Bronchial epithelial cell (primary cell): ENCODE results near the gene GBP6. TPM values are rescaled to one million over a fixed set of nuclear protein-coding genes. Genes with fewer than 3 reads are reported as not detected.
"Not testable (repeated sequence)": the region's sequence is repeated elsewhere in the genome, so short reads cannot be mapped to it uniquely, and the experiment has no call there.

Experiments used
- DNase-seq: peaks from one replicate; pipeline ENCODE4 v3.0.0-alpha.2; 2010; ENCODE audit warnings: low read depth
- FAIRE-seq: peaks from 2 replicates; lab custom pipeline; 2011; peaks lifted over from hg19 to GRCh38; lab: Jason Lieb, UNC
- H3K27me3 ChIP-seq: 2 replicates; pipeline ENCODE4 v1.5.1; 2011; ENCODE audit warnings: low read length; ENCODE audit not compliant: control insufficient read depth, insufficient read depth
- H3K36me3 ChIP-seq: 2 replicates; pipeline ENCODE4 v1.5.1; 2011; ENCODE audit warnings: low read length; ENCODE audit not compliant: control insufficient read depth, insufficient read depth
- H3K4me3 ChIP-seq: 2 replicates; pipeline ENCODE4 v1.5.1; 2011; ENCODE audit warnings: mild to moderate bottlenecking, low read depth, low read length, control low read depth
- CTCF ChIP-seq: IDR thresholded peaks from 2 replicates; pipeline ENCODE4 v1.5.1; 2011; ENCODE audit warnings: mild to moderate bottlenecking, moderate library complexity, low read length, control low read depth, inconsistent platforms; ENCODE audit not compliant: insufficient read depth, severe bottlenecking
- total RNA-seq: library from RNA; depleted of rRNA; stranded (reverse); fragments of >200 nt; gene quantifications from 2 replicates; pipeline ENCODE4 v1.2.1, GENCODE V29; 2014

Gene GBP6
- total RNA-seq, 1 donor from 2014 or later, result 12.4 TPM

- Histone ChIP-seq H3K4me3 (no peak overlapping the region), H3K27me3 (no peaks in the 10 kb centered on the region), H3K36me3 (no peaks in the 10 kb centered on the region)
- no peak for FAIRE-seq
- TF ChIP-seq CTCF, result no peak
- DNase-seq, result no peak
These were observed 2.2 kb upstream of the GBP6 start for GRCh38 chr1:89361681-89362080.

GRCh38 chr1:89363196-89363595 lies 663 bp upstream of the GBP6 start:
- Histone ChIP-seq H3K36me3 (no peaks in the 10 kb centered on the region), H3K27me3 (no peaks in the 10 kb centered on the region), H3K4me3 (peak overlapping the region; percentile 47)
- DNase-seq (peak; percentile 84), FAIRE-seq (no peak)
- no peak for TF ChIP-seq CTCF

- TF ChIP-seq CTCF, result no peak
- H3K36me3 ChIP-seq, result peaks cover 7% of the 10 kb centered on the region
- peak overlapping the region; percentile 47 for H3K4me3 ChIP-seq
- no peaks in the 10 kb centered on the region for H3K27me3 ChIP-seq
- peak; percentile 70 for DNase-seq
- no peak for FAIRE-seq
These were observed 1.2 kb downstream of the GBP6 start for GRCh38 chr1:89364954-89365550.

- FAIRE-seq (no peak), DNase-seq (no peak)
- Histone ChIP-seq H3K27me3 (no peaks in the 10 kb centered on the region), H3K4me3 (no peak overlapping the region), H3K36me3 (peaks cover 7% of the 10 kb centered on the region)
- no peak for TF ChIP-seq CTCF
These were observed 3.4 kb downstream of the GBP6 start for GRCh38 chr1:89367221-89367620.

GRCh38 chr1:89369331-89369730 lies 5.5 kb downstream of the GBP6 start:
- Histone ChIP-seq H3K36me3 (peaks cover 7% of the 10 kb centered on the region), H3K4me3 (no peak overlapping the region), H3K27me3 (no peaks in the 10 kb centered on the region)
- no peak for TF ChIP-seq CTCF
- DNase-seq, result no peak
- no peak for FAIRE-seq

GRCh38 chr1:89373810-89374209 lies 10.0 kb downstream of the GBP6 start:
- DNase-seq, H3K36me3 ChIP-seq, H3K4me3 ChIP-seq, FAIRE-seq, H3K27me3 ChIP-seq: not testable (repeated sequence)
